SIG-M5 treated with dmso at 0.1 percent for 504 hours (cell line): ENCODE data around the gene REEP1.
A peak's percentile ranks its signal among the peaks of the same experiment; 100 is the strongest.

Source experiments
- DNase-seq: peaks from one replicate; lab custom pipeline; 2025; ENCODE audit not compliant: unreplicated experiment; lab: John Stamatoyannopoulos, UW

The REEP1 gene

GRCh38 chr2:86308356-86308755 lies 29.1 kb downstream of the REEP1 start:
- DNase-seq: no peak

DNA sequence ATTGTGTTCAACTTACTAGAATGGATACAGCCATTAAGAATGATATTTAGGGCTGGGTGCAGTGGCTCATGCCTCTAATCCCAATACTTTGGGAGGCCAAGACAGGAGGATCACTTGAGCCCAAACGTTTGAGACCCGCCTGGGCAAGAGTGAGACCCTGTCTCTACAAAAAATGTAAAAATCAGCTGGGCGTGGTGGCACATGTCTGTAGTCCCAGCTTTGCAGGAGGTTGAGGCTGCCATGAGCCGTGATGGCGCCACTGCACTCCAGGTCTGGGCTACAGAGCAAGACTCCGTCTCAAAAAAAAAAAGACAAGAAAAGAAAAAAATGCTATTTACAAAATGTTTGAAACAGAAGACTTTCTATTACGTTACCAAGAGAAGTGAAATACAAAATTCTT lies 30.0 kb downstream of the REEP1 start:
- DNase-seq: no peak

DNA sequence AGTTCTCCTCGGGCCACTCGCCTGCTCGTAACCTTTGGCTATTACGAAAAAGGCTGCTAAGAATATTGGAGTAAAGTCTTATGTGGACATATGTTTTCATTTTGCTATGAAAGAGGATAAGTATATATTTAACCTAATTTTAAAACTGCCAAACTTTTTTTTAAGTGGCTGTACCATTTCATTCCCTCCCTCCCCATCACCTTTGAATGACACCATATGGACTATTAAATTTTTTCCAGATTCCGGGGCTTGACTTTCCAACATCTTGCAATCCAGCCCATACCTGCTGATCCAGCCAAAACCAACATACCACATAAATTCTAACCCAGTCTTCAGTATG lies 31.5 kb downstream of the REEP1 start:
- DNase-seq: no peak

DNA sequence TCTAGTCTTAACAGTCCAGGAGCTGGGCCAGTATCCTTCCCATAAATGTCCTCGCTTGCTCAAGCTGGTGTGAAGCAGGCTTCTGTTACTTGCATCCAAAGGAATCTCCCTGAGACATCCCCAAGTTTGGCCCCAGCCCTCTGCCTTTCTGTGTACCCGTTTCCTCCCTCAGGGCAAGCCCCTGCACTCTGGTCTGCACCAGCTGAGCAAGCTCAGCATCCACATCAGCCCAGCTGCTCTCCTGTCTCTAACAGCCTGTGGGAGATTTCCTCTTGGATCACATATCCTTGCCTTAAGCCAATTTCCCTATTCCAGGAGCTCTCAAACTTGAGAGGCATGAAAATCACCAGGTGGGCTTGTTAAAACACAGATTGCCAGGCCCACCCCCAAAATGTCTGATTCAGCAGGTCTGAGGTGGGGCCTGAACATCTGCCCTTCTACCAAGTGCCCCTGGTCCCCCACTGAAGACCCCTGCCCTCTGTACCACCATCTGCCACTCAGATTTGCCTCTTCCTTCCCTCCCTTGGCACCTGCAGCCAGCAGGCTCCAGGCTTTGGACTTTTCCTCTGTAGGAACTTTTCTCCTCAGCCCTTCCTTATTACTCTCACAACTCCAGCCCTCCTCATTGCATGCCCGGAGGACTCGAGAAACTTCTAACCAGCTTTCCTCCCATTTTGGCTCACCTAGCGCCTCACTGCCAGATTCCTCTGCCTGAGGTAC lies 32.1 kb downstream of the REEP1 start:
- DNase-seq: no peak

- no peak for DNase-seq
Observed at GRCh38 chr2:86304416-86304815, 33.0 kb downstream of the REEP1 start.

GRCh38 chr2:86302320-86302719 lies 35.1 kb downstream of the REEP1 start:
- DNase-seq: no peak

DNA sequence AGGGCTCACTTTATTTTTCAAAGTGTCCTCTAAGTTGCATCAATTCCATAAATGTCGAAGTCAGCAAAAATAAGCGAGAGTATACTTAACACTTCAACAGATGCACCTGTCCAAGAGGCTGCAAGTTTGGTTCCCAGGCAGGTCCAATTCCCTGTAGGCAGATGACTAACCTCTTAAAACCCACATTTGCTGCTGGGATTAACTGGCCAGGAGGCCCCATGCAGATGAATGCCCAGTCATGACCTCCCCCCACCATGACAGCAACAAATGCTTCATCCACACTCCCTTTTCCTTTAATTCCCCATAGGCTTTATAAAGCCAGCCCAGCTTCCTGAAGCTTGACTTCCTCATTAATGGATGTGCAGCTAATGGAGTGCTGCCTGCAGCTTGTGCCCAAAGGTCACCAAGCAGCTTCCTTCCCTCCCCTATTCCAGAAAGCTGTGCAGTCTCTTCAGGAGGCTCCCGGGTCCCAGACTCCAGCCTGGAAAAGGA lies 35.7 kb downstream of the REEP1 start:
- DNase-seq: no peak

DNA sequence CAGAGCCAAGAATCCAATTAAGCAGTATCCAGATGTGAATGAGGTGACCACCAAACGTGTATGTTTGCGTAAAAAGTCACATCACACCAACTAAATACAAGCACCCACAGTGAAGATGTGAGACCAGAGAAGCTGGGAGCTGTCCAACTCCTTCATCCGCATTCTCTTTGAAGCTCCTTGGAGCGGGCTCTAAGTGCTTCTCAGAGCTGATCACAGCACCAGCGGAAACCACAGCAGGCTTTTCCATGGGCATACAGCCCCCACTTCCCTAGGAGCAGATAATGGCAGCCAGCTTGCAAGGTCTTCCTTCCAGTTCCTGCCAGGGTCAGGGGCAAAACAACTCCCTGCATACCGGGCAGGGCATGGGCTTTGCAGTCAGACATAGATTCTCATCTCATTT lies 36.4 kb downstream of the REEP1 start:
- no peak for DNase-seq

DNA sequence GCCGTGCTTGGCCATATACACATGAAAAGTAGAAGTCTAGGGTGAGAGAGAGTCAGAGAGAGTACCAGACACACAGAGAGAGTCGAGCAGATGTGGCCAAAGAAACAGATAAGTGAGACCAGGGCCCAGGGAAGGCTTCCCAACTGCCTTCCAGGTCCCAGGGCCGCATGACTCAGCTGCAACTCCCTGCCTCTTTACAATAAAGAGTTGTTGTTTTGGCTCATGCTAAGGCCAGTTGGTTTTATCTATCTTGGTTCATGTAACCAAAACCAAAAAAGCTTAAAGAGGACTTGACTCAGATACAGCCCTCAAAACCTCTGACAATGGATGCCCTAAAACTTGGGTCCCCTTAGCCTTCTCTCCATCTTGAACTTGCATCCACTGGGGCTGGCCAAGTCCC lies 36.9 kb downstream of the REEP1 start:
- DNase-seq: no peak

DNA sequence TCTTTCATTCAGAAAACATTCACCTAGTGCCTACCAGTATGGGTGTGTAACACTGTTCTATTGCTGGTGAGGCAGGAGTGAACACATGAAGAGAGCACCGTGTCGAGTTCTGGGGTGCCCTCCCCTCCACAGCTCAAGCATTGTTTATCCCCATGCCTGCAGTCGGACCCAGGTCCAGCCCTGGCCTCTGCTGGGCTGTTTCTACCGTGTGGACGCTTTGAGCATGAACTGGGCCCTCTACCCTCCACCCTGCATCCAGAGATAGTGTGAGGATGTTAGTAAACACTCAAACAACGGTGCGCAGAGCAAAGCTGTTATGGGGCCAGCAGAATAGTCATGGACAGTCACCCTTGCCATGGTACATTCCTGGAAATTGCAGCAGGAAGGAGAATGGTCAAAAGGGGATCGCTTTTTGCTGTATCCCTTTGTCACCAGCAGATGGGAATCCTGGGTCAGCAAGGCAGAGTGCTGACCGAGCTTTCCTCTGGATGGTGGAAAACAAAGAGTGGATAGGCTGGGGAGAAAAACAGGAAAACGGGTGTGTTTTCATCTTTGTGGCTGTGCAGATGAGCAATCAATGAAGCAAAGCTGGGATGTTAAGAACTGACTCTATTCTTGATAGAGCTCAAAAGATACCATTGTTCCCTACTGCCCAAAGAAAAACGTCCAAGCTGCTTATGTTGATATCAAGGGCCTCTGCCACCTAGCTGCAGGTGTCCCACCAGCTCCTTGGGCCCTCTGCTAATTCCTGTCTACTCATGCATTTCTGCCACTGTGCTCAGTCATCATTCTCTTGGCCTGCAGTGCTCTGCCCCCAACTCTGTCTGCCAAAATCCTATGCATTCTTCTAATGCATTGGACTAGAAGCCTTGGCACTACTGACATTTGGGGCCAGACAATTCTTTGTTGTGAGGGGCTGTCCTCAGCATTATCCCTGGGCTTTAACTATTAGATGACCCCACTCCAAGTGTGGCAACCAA lies 38.7 kb downstream of the REEP1 start:
- DNase-seq: no peak

- DNase-seq: peak; percentile 12
Observed at GRCh38 chr2:86297382-86298147, 39.9 kb downstream of the REEP1 start.

GRCh38 chr2:86296947-86297346 lies 40.5 kb downstream of the REEP1 start:
- no peak for DNase-seq

DNA sequence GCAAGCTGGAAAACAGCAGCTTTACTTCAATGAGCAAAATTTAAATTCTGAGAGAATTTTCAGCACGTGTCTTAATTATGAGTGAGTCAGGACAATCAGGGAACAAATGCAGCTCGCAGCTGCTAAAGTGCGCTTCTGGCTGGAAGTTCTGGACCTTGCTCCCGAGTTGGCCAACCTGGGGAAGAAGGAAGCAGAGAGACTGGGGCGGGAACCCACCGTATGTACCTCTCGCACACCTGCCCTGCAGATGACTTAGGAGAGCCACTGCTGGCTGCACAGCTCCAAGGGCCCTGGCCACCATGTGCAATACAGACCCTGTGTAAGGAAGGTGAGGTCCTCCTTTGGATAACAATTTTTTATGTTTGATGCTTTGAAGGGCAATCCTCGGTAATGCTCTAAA lies 42.4 kb downstream of the REEP1 start:
- DNase-seq: no peak

- DNase-seq: no peak
Observed at GRCh38 chr2:86293612-86294011, 43.8 kb downstream of the REEP1 start.

- DNase-seq: no peak
Observed at GRCh38 chr2:86292571-86293515, 44.6 kb downstream of the REEP1 start.

DNA sequence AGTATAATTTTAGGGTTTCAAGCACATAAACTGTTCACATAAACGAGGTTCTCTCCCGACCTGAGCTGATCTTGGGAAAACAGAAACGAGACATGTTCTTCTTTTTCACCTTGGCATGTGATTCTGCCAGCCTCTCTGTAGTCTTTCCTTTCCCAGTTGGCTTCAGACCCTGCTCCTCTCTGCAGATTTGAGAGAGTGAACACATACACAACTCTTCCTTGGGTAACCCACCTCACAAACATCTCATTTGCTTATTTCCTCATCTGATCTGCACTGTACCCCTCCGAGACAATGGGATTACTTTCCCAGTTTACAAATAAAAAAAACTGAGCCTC lies 46.1 kb downstream of the REEP1 start:
- no peak for DNase-seq

GRCh38 chr2:86290596-86291327 lies 46.7 kb downstream of the REEP1 start:
- no peak for DNase-seq

- no peak for DNase-seq
Observed at GRCh38 chr2:86286516-86286915, 50.9 kb downstream of the REEP1 start.

- no peak for DNase-seq
Observed at GRCh38 chr2:86285981-86286380, 51.4 kb downstream of the REEP1 start.

DNA sequence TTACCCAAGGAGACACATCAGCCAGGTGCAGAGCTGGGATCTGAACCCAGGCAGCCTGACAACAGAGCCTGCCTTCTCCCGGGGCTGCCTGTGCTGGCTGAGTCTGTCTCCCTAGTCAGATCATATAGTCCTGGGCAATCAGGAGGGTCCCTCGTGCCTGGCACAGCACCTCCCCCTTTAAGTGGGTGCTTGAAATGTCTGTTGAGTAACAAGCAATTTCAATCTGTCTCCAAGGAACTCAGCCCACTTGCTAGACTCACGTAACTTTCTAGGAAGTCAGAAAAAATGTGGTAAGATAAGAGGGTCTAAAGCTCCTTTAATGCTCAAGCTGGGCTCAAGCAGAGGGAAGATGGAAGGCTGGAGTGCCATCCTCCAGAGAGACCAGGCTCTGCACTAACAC lies 51.9 kb downstream of the REEP1 start:
- DNase-seq: no peak
